HL-60 (cell line): ENCODE measurements around the gene RUSF1.

Experiments used
- POLR2AphosphoS5 ChIP-seq: IDR thresholded peaks from 2 replicates; pipeline ENCODE4 v1.6.1; 2012; ENCODE audit warnings: low read depth
- TF ChIP-seq, protein P1 (sequence below): IDR thresholded peaks from one replicate; pipeline ENCODE4 v1.5.1; 2011; ENCODE audit warnings: low read length, control low read depth, inconsistent platforms; ENCODE audit not compliant: insufficient read depth
- TF ChIP-seq, protein P2 (sequence below): IDR thresholded peaks from 2 replicates; pipeline ENCODE4 v1.6.1; 2012; ENCODE audit warnings: low read depth; ENCODE audit not compliant: insufficient replicate concordance

GRCh38 chr16:31487071-31487719, 21.0 kb downstream of the RUSF1 start:
- TF ChIP-seq, protein P1, sequence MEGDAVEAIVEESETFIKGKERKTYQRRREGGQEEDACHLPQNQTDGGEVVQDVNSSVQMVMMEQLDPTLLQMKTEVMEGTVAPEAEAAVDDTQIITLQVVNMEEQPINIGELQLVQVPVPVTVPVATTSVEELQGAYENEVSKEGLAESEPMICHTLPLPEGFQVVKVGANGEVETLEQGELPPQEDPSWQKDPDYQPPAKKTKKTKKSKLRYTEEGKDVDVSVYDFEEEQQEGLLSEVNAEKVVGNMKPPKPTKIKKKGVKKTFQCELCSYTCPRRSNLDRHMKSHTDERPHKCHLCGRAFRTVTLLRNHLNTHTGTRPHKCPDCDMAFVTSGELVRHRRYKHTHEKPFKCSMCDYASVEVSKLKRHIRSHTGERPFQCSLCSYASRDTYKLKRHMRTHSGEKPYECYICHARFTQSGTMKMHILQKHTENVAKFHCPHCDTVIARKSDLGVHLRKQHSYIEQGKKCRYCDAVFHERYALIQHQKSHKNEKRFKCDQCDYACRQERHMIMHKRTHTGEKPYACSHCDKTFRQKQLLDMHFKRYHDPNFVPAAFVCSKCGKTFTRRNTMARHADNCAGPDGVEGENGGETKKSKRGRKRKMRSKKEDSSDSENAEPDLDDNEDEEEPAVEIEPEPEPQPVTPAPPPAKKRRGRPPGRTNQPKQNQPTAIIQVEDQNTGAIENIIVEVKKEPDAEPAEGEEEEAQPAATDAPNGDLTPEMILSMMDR, result no peak
- TF ChIP-seq POLR2AphosphoS5, result no peak
- TF ChIP-seq, protein P2, sequence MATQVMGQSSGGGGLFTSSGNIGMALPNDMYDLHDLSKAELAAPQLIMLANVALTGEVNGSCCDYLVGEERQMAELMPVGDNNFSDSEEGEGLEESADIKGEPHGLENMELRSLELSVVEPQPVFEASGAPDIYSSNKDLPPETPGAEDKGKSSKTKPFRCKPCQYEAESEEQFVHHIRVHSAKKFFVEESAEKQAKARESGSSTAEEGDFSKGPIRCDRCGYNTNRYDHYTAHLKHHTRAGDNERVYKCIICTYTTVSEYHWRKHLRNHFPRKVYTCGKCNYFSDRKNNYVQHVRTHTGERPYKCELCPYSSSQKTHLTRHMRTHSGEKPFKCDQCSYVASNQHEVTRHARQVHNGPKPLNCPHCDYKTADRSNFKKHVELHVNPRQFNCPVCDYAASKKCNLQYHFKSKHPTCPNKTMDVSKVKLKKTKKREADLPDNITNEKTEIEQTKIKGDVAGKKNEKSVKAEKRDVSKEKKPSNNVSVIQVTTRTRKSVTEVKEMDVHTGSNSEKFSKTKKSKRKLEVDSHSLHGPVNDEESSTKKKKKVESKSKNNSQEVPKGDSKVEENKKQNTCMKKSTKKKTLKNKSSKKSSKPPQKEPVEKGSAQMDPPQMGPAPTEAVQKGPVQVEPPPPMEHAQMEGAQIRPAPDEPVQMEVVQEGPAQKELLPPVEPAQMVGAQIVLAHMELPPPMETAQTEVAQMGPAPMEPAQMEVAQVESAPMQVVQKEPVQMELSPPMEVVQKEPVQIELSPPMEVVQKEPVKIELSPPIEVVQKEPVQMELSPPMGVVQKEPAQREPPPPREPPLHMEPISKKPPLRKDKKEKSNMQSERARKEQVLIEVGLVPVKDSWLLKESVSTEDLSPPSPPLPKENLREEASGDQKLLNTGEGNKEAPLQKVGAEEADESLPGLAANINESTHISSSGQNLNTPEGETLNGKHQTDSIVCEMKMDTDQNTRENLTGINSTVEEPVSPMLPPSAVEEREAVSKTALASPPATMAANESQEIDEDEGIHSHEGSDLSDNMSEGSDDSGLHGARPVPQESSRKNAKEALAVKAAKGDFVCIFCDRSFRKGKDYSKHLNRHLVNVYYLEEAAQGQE, result no peak
